GM15510 (cell line): ENCODE measurements around the gene C19orf85.

Source experiments
- POLR2A ChIP-seq: IDR thresholded peaks from 3 replicates; pipeline ENCODE4 v1.6.1; 2011; ENCODE audit warnings: borderline replicate concordance; ENCODE audit not compliant: insufficient read length; ENCODE audit errors: extremely low read depth

Gene C19orf85

GRCh38 chr19:55492362-55492944 is 27.9 kb upstream of the C19orf85 start:
- no peak for TF ChIP-seq POLR2A

- no peak for TF ChIP-seq POLR2A
Measured at GRCh38 chr19:55491546-55492360, 27.2 kb upstream of the C19orf85 start.

GRCh38 chr19:55490478-55491432 is 26.2 kb upstream of the C19orf85 start:
- TF ChIP-seq POLR2A, result no peak

GRCh38 chr19:55489711-55490477 is 25.3 kb upstream of the C19orf85 start:
- TF ChIP-seq POLR2A, result no peak

- no peak for TF ChIP-seq POLR2A
Measured at GRCh38 chr19:55488986-55489710, 24.6 kb upstream of the C19orf85 start.

- TF ChIP-seq POLR2A, result no peak
Measured at GRCh38 chr19:55487924-55488687, 23.6 kb upstream of the C19orf85 start, which contains the start of gene SSC5D. Gene SSC5D (plus strand): TSS chr19:55488436. CDS start chr19:55488590, 154 bp downstream.

GRCh38 chr19:55486971-55487923 is 22.7 kb upstream of the C19orf85 start:
- no peak for TF ChIP-seq POLR2A

- TF ChIP-seq POLR2A, result no peak
Measured at GRCh38 chr19:55486043-55486970, 21.8 kb upstream of the C19orf85 start.

GRCh38 chr19:55485439-55486011 is 21.0 kb upstream of the C19orf85 start:
- no peak for TF ChIP-seq POLR2A

GRCh38 chr19:55484593-55485438 is 20.3 kb upstream of the C19orf85 start, which contains the start of gene NAT14:
Gene NAT14 (plus strand): TSS chr19:55485188. CDS start chr19:55485709, 521 bp downstream.
- peak; percentile 43 for TF ChIP-seq POLR2A
